HCEC 1CT (cell line): ENCODE measurements around the gene DUSP23.
A peak's percentile ranks its signal among the peaks of the same experiment; 100 is the strongest.

Source experiments
- DNase-seq: peaks from one replicate; pipeline ENCODE4 v3.0.0-alpha.2; 2017

Gene DUSP23

GRCh38 chr1:159780583-159781582, at the start of gene DUSP23:
TSS of gene DUSP23 (plus strand) at chr1:159780962. CDS start at chr1:159781101, 139 bp downstream.
- DNase-seq: peak; percentile 96

- no peak for DNase-seq
Measured at GRCh38 chr1:159737238-159737916, 43.4 kb upstream of the DUSP23 start.

GRCh38 chr1:159743651-159744410, 36.9 kb upstream of the DUSP23 start:
- DNase-seq: no peak

- no peak for DNase-seq
Measured at GRCh38 chr1:159746666-159747065, 34.1 kb upstream of the DUSP23 start.

GRCh38 chr1:159748370-159748769, 32.4 kb upstream of the DUSP23 start:
- DNase-seq: no peak

GRCh38 chr1:159749630-159750029, 31.1 kb upstream of the DUSP23 start:
- DNase-seq: no peak

- DNase-seq: no peak
Measured at GRCh38 chr1:159750621-159751020, 30.1 kb upstream of the DUSP23 start.

- DNase-seq: no peak
Measured at GRCh38 chr1:159751031-159751430, 29.7 kb upstream of the DUSP23 start.

- DNase-seq: peak; percentile 49
Measured at GRCh38 chr1:159752135-159752580, 28.6 kb upstream of the DUSP23 start.

- DNase-seq: no peak
Measured at GRCh38 chr1:159753386-159753785, 27.4 kb upstream of the DUSP23 start.

GRCh38 chr1:159755451-159756007, 25.2 kb upstream of the DUSP23 start:
- DNase-seq: no peak

GRCh38 chr1:159756397-159756796, 24.4 kb upstream of the DUSP23 start:
- peak; percentile 4 for DNase-seq

GRCh38 chr1:159763686-159764085, 17.1 kb upstream of the DUSP23 start:
- DNase-seq: no peak

- no peak for DNase-seq
Measured at GRCh38 chr1:159765806-159766205, 15.0 kb upstream of the DUSP23 start.

GRCh38 chr1:159771127-159771895, 9.5 kb upstream of the DUSP23 start:
- DNase-seq: no peak

GRCh38 chr1:159774465-159774864, 6.3 kb upstream of the DUSP23 start:
- DNase-seq: no peak

- DNase-seq: peak; percentile 39
Measured at GRCh38 chr1:159775716-159776115, 5.0 kb upstream of the DUSP23 start.

GRCh38 chr1:159778266-159778665, 2.5 kb upstream of the DUSP23 start:
- no peak for DNase-seq

- peak; percentile 84 for DNase-seq
Measured at GRCh38 chr1:159779403-159779851, 1.3 kb upstream of the DUSP23 start.

GRCh38 chr1:159781992-159782391, 1.2 kb downstream of the DUSP23 start:
- DNase-seq: no peak

- DNase-seq: no peak
Measured at GRCh38 chr1:159783724-159784123, 3.0 kb downstream of the DUSP23 start.

- DNase-seq: no peak
Measured at GRCh38 chr1:159786465-159786864, 5.7 kb downstream of the DUSP23 start.
